ENCODE data around the gene NYNRIN.

NYNRIN gene

DNA sequence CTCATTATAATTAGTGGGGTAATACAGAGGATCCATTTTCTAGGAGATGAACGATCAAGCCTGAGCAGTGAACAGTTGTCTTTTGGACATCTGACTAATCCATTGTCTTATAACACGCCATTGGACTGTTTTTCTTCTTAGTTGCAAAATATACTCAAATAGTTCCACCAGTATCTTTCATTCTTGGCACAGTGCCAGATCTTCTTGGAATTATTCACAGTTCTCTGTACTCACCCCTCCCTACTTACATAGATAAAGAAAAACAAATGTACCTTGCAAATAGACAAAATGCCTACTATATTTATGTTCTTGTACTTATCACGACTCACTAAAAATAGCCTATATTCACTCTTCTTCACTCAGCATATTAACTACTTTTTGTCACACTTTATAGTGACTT, 26.9 kb downstream of the NYNRIN start:
- H3K4me3 ChIP-seq, result no peak overlapping the region
- no peak for DNase-seq
- no peaks in the 10 kb centered on the region for H3K36me3 ChIP-seq
- no peaks in the 10 kb centered on the region for H3K9me3 ChIP-seq
- peak overlapping the region in 1 of 2 donors; percentile 2 for H3K27ac ChIP-seq
- TF ChIP-seq, protein P1, sequence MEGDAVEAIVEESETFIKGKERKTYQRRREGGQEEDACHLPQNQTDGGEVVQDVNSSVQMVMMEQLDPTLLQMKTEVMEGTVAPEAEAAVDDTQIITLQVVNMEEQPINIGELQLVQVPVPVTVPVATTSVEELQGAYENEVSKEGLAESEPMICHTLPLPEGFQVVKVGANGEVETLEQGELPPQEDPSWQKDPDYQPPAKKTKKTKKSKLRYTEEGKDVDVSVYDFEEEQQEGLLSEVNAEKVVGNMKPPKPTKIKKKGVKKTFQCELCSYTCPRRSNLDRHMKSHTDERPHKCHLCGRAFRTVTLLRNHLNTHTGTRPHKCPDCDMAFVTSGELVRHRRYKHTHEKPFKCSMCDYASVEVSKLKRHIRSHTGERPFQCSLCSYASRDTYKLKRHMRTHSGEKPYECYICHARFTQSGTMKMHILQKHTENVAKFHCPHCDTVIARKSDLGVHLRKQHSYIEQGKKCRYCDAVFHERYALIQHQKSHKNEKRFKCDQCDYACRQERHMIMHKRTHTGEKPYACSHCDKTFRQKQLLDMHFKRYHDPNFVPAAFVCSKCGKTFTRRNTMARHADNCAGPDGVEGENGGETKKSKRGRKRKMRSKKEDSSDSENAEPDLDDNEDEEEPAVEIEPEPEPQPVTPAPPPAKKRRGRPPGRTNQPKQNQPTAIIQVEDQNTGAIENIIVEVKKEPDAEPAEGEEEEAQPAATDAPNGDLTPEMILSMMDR (IDR thresholded peaks at IDR 0.05), result no peak
- peaks cover 0 to 15% (median 9%) of the 10 kb centered on the region in 4 donors for H3K4me1 ChIP-seq
- peaks cover 0 to 10% of the 10 kb centered on the region in 2 donors for H3K27me3 ChIP-seq
- intact Hi-C loops (cut with DNase I; ENCODE audit: low total_unique reads), result no loop called here

DNA sequence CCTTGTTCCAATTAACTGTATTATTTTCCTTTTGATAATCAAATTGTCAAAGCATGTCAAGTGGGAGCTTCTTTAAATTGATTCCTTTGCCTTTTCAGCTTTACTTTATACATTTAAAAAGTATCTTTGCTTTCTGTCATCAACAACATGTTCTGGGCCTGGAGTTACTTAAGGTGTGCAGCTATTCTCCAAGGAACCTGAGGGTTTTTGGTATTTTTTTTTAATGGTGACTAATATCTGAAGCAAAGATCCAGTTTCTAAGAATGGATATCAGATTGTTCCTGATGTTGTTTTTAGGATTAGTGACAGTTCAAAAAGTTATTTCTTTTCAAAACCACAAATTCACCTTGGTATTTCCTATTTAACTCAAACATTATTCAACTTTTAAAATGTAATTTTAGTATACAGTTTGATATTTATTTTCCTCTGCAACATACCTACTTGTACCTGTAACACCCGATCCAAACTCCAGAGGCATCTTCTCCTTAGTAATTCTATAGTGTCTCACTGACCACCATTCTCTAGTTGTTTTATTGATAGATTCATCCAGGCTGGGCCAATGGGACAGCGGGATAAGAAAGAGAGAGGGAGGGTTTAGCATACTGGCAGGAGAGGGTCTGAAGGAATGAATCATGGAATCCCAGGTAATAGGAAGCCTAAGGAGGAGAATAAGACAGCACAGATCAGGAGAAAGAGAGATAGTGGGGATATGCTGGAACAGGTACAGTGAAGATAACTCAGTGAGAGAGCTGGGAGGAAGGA, 27.5 kb downstream of the NYNRIN start:
- no peaks in the 10 kb centered on the region for H3K9me3 ChIP-seq
- peaks cover under 1 to 3% (median 2%) of the 10 kb centered on the region in 3 donors for H3K36me3 ChIP-seq
- no peak for DNase-seq
- H3K4me3 ChIP-seq, result no peak overlapping the region
- intact Hi-C loops (cut with DNase I; ENCODE audit: low total_unique reads), result no loop called here
- H3K27me3 ChIP-seq, result peaks cover 0 to 6% of the 10 kb centered on the region in 2 donors
- TF ChIP-seq, protein P1 (IDR thresholded peaks at IDR 0.05), result no peak
- peak overlapping the region in 1 of 2 donors; percentile 2 for H3K27ac ChIP-seq
- H3K4me1 ChIP-seq, result peaks cover 0 to 21% (median 14%) of the 10 kb centered on the region in 4 donors

DNA sequence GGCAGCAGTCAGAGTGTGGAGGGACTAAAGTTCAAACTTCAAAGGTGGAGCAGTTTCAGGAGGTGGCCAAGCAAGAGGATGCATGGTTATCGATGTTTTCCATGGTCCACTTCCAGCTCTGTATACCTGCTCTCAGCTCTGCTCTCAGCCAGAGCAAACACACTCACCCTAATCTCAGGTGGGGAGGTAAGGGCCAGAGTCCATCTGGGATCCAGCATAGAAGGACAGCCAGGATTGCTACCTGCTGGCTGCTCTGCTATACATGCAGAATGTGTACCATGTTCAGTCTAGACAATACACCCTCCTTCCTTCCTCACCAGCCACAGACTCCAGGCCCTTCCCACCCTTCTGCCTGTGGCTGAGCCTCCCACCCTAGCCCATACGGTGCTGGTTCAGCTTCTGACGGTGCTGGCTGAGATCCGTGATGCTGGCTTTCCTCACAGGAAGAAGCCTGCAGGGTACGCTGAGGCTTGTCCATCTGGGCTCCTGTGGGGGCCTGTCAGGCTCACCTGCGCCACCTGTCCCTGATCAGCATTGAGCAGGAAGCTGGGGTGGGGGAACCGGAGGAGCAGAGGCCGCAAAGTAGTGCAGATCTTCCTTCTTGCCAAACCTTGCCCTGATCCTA, 28.2 kb downstream of the NYNRIN start:
- Histone ChIP-seq H3K27ac (no peak overlapping the region), H3K4me3 (no peak overlapping the region), H3K9me3 (no peaks in the 10 kb centered on the region), H3K27me3 (peaks cover 0 to 3% of the 10 kb centered on the region in 2 donors), H3K36me3 (peaks cover 4 to 9% (median 6%) of the 10 kb centered on the region in 3 donors), H3K4me1 (peaks cover 0 to 28% (median 21%) of the 10 kb centered on the region in 4 donors)
- TF ChIP-seq, protein P1 (IDR thresholded peaks at IDR 0.05), result no peak
- DNase-seq, result no peak
- intact Hi-C loops (cut with DNase I; ENCODE audit: low total_unique reads), result no loop called here

DNA sequence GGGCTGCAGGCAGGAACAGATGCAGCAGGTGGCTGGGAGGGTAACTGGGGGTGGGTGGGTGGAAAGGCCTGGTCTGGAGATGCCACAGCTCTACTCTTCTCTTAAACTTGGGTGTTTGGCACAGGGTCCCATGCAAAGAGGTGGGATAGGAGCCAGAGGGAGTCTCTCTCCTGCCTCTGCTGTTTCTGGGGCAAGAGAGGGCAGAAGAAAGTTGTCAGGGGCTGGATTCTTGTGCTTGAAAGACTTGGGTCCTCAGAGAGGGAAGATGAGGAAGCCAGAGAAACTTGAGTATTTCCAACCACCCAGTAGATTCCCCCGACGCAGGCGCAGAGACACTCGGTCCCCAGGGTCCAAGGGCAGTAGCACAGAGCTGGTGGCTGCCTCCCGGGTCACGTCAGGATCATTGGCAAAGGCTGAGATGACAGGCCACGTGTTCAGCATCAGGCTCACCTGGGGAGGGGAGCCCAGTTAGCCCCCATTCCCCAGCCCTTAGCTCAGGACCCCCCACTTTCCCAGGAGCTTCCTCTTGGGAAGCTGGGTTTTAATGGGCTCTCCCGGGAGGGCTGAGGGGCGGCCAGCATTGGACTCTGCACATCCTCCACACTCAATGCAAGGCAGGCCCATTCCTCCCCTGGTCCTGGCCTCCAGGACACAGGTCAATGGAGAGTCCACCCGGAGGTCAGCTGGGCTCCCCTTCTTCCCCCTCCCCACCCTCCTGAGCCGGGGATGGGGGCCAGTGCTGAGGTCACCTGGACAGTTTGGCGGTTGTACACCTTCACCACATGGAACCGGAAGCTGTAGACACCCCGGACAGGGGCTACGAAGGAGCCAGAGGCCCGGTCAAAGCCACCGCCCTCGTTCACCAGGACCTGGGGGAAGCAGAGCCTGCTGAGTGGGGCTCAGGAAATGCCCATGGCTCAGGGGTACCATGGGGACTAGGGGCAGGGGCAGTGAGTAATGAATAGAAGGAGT, 29.0 kb downstream of the NYNRIN start:
- no peak overlapping the region for H3K27ac ChIP-seq
- H3K9me3 ChIP-seq, result no peaks in the 10 kb centered on the region
- no peak overlapping the region for H3K4me3 ChIP-seq
- TF ChIP-seq, protein P1 (IDR thresholded peaks at IDR 0.05), result no peak
- peaks cover 0 to 36% (median 28%) of the 10 kb centered on the region in 4 donors for H3K4me1 ChIP-seq
- no peaks in the 10 kb centered on the region for H3K27me3 ChIP-seq
- DNase-seq, result no peak
- H3K36me3 ChIP-seq, result peaks cover 12 to 17% (median 13%) of the 10 kb centered on the region in 3 donors
- intact Hi-C loops (cut with DNase I; ENCODE audit: low total_unique reads), result no loop called here

DNA sequence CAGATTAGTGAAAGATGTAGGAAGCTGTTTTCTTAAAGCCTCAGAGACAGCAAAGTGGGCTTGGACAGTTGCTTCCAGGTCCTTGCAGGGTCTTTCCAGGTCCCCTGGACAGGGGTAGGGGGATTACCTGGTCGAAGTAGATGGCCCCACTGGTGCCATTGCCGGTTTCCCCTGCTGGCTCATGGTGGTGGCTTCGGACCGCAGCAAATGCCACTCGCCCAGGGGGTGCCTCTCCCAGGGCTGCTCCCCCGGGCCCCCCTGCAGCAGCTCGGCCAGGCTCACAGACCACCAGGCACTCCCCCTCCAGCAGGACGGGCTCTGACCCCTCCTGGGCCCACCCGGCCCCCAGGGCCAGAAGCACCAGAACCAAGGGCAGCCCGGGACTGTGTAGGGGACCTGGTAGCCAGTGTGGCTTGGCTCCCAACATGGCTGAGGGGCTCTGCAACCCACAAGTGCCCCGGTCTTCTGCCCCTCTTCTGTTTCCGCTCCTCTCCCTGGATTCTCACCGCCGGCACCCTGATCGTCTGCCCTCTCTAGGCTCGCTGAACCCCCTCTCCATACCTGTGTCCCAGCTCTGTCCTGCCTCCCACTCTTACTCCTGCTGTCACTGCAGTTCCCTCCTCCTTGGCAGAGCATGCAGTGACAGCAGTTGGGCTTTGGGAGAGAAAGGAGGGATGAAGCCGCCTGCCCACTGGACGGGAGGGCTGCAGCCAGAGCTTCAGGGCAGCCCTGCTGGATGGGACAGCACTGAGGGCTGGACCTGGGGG, 30.0 kb downstream of the NYNRIN start:
- DNase-seq, result no peak
- H3K4me1 ChIP-seq, result peaks cover 0 to 37% (median 28%) of the 10 kb centered on the region in 4 donors
- peak overlapping the region; percentile 94 to 96 for H3K27ac ChIP-seq
- H3K9me3 ChIP-seq, result no peaks in the 10 kb centered on the region
- intact Hi-C loops (cut with DNase I; ENCODE audit: low total_unique reads), result no loop called here
- H3K27me3 ChIP-seq, result no peaks in the 10 kb centered on the region
- peak overlapping the region; percentile 64 to 81 for H3K4me3 ChIP-seq
- peaks cover 22 to 27% (median 22%) of the 10 kb centered on the region in 3 donors for H3K36me3 ChIP-seq
- TF ChIP-seq, protein P1 (IDR thresholded peaks at IDR 0.05), result no peak

All from tibial artery (tissue), 4 donors.